ENCODE data around the gene MND1.

Gene MND1

DNA sequence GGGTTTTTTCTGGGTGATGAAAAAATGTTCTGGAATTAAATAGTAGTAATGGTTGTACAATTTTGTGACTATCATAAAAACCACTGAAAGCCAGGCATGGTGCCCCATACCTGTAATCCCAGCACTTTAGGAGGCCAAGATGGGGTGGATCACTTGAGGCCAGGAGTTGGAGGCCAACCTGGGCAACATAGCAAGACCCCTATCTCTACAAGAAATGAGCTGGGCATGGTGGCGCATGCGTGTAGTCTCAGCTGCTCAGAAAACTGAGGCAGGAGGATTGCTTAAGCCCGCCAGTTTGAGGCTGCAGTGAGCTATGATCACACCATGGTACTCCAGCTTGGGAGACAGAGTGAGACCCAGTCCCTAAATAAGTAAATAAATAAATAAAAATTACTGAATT lies 63.4 kb downstream of the MND1 start:
- Histone ChIP-seq H3K4me1 (ENCODE audit: insufficient read depth, low read length, poor library complexity, severe bottlenecking) (peaks cover 7% of the 10 kb centered on the region), H3K9me3 (ENCODE audit: insufficient read depth, low read depth, low read length) (peaks cover 5% of the 10 kb centered on the region; the same call in 1 of the 2 replicates), H3K4me3 (ENCODE audit: low read length, poor library complexity, severe bottlenecking) (no peak overlapping the region), H3K27me3 (ENCODE audit: insufficient read depth, low read length, poor library complexity, severe bottlenecking) (no peaks in the 10 kb centered on the region), H3F3A (ENCODE audit: low read depth) (no peaks in the 10 kb centered on the region), H3K9ac (ENCODE audit: low read depth, low read length, poor library complexity, severe bottlenecking) (no peak overlapping the region), H3K9me2 (replicated peaks; ENCODE audit: low read depth, low read length) (no peaks in the 10 kb centered on the region), H4K20me1 (ENCODE audit: insufficient read depth, low read length, poor library complexity, severe bottlenecking) (no peaks in the 10 kb centered on the region), H3K79me2 (ENCODE audit: insufficient read depth, low read length) (no peaks in the 10 kb centered on the region), H3K36me3 (ENCODE audit: insufficient read depth, low read length) (peaks cover 64% of the 10 kb centered on the region), H3K4me2 (ENCODE audit: low read depth, low read length, poor library complexity, severe bottlenecking) (no peak overlapping the region), H2AFZ (ENCODE audit: low read length) (no peak overlapping the region)
- TF ChIP-seq, protein P1, sequence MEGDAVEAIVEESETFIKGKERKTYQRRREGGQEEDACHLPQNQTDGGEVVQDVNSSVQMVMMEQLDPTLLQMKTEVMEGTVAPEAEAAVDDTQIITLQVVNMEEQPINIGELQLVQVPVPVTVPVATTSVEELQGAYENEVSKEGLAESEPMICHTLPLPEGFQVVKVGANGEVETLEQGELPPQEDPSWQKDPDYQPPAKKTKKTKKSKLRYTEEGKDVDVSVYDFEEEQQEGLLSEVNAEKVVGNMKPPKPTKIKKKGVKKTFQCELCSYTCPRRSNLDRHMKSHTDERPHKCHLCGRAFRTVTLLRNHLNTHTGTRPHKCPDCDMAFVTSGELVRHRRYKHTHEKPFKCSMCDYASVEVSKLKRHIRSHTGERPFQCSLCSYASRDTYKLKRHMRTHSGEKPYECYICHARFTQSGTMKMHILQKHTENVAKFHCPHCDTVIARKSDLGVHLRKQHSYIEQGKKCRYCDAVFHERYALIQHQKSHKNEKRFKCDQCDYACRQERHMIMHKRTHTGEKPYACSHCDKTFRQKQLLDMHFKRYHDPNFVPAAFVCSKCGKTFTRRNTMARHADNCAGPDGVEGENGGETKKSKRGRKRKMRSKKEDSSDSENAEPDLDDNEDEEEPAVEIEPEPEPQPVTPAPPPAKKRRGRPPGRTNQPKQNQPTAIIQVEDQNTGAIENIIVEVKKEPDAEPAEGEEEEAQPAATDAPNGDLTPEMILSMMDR (conservative IDR thresholded peaks at IDR 0.05; ENCODE audit: low read length): no peak
- TF ChIP-seq EZH2phosphoT487 (IDR thresholded peaks at IDR 0.05; ENCODE audit: borderline replicate concordance): no peak

DNA sequence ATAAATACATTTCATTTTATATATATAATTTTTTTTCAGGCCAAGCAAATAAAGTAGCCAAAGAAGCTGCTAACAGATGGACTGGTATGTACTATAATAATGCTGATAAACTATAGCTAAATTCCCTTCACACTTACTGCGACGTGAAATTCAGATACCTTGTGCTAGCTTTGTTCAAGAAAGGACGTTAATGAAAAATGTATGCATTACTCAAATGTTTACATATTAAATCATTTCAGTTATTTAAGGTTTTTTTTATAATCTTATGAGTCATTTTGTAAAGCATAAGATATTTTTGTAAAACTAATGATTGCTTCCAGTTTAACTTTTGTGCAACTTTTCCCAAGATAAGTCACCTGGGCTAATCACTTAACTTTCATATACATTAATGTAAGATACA lies 64.4 kb downstream of the MND1 start:
- H3K9me3 ChIP-seq (ENCODE audit: insufficient read depth, low read depth, low read length): peaks cover 5% of the 10 kb centered on the region; the same call in 1 of the 2 replicates
- H4K20me1 ChIP-seq (ENCODE audit: insufficient read depth, low read length, poor library complexity, severe bottlenecking): no peaks in the 10 kb centered on the region
- H3K9me2 ChIP-seq (replicated peaks; ENCODE audit: low read depth, low read length): no peaks in the 10 kb centered on the region
- peaks cover 56% of the 10 kb centered on the region for H3K36me3 ChIP-seq (ENCODE audit: insufficient read depth, low read length)
- no peaks in the 10 kb centered on the region for H3K27me3 ChIP-seq (ENCODE audit: insufficient read depth, low read length, poor library complexity, severe bottlenecking)
- H2AFZ ChIP-seq (ENCODE audit: low read length): no peak overlapping the region
- no peak overlapping the region for H3K9ac ChIP-seq (ENCODE audit: low read depth, low read length, poor library complexity, severe bottlenecking)
- H3K4me2 ChIP-seq (ENCODE audit: low read depth, low read length, poor library complexity, severe bottlenecking): no peak overlapping the region
- H3K4me1 ChIP-seq (ENCODE audit: insufficient read depth, low read length, poor library complexity, severe bottlenecking): peaks cover 7% of the 10 kb centered on the region
- no peaks in the 10 kb centered on the region for H3K79me2 ChIP-seq (ENCODE audit: insufficient read depth, low read length)
- no peaks in the 10 kb centered on the region for H3F3A ChIP-seq (ENCODE audit: low read depth)
- no peak overlapping the region for H3K4me3 ChIP-seq (ENCODE audit: low read length, poor library complexity, severe bottlenecking)
- TF ChIP-seq, protein P1 (conservative IDR thresholded peaks at IDR 0.05; ENCODE audit: low read length): no peak
- no peak for TF ChIP-seq EZH2phosphoT487 (IDR thresholded peaks at IDR 0.05; ENCODE audit: borderline replicate concordance)

GRCh38 chr4:153409412-153409811 lies 64.9 kb downstream of the MND1 start:
- Histone ChIP-seq H3K79me2 (ENCODE audit: insufficient read depth, low read length) (no peaks in the 10 kb centered on the region), H3K4me3 (ENCODE audit: low read length, poor library complexity, severe bottlenecking) (no peak overlapping the region), H4K20me1 (ENCODE audit: insufficient read depth, low read length, poor library complexity, severe bottlenecking) (no peaks in the 10 kb centered on the region), H3K36me3 (ENCODE audit: insufficient read depth, low read length) (peaks cover 55% of the 10 kb centered on the region), H3K9me3 (ENCODE audit: insufficient read depth, low read depth, low read length) (peaks cover 5% of the 10 kb centered on the region; the same call in 1 of the 2 replicates), H3K9ac (ENCODE audit: low read depth, low read length, poor library complexity, severe bottlenecking) (no peak overlapping the region), H3K4me1 (ENCODE audit: insufficient read depth, low read length, poor library complexity, severe bottlenecking) (peaks cover 7% of the 10 kb centered on the region), H2AFZ (ENCODE audit: low read length) (no peak overlapping the region), H3F3A (ENCODE audit: low read depth) (no peaks in the 10 kb centered on the region), H3K9me2 (replicated peaks; ENCODE audit: low read depth, low read length) (no peaks in the 10 kb centered on the region), H3K4me2 (ENCODE audit: low read depth, low read length, poor library complexity, severe bottlenecking) (no peak overlapping the region), H3K27me3 (ENCODE audit: insufficient read depth, low read length, poor library complexity, severe bottlenecking) (no peaks in the 10 kb centered on the region)
- no peak for TF ChIP-seq EZH2phosphoT487 (IDR thresholded peaks at IDR 0.05; ENCODE audit: borderline replicate concordance)
- TF ChIP-seq, protein P1 (conservative IDR thresholded peaks at IDR 0.05; ENCODE audit: low read length): no peak
